Gastrocnemius medialis (tissue), 4 donors: ENCODE measurements around the gene CRTAC1. TPM values are rescaled to one million over a fixed set of nuclear protein-coding genes. Genes with fewer than 3 reads are reported as not detected.

Experiments
- ATAC-seq, 2 donors: fragments of 150-250 bp; one replicate each; pipeline ENCODE4 v1.9.1; 2016
- DNase-seq, 2 donors: peaks; one replicate each; pipeline ENCODE4 v3.0.0-alpha.2; 2019
- H3K27ac ChIP-seq, 4 donors: fragments of 200-600 bp; sonication (generic); 1 replicate in 1 of 4; 2 replicates in 3 of 4; pipeline ENCODE4 v1.5.1; 2016 to 2018; ENCODE audit warnings: mild to moderate bottlenecking in 2 of 4, moderate library complexity in 1 of 4
- H3K27me3 ChIP-seq, 3 donors: fragments of 200-600 bp; sonication (generic) in 2 of 3; 1 replicate in 1 of 3; 2 replicates in 2 of 3; pipeline versions ENCODE4 v1.5.1 to v1.6.0; 2016 to 2019; ENCODE audit warnings: mild to moderate bottlenecking in 1 of 3, moderate library complexity in 1 of 3
- H3K36me3 ChIP-seq, 2 donors: fragments of 200-600 bp; sonication (generic) in 1 of 2; one replicate each; pipeline ENCODE4 v1.5.1; 2017 to 2018
- H3K4me1 ChIP-seq, 2 donors: fragments of 200-600 bp; sonication (generic) in 1 of 2; one replicate each; pipeline ENCODE4 v1.5.1; 2016 to 2017; ENCODE audit warnings: mild to moderate bottlenecking in 2 of 2
- H3K4me3 ChIP-seq, 4 donors: fragments of 200-600 bp; sonication (generic) in 3 of 4; 1 replicate in 1 of 4; 2 replicates in 3 of 4; pipeline ENCODE4 v1.5.1; 2016 to 2019; ENCODE audit warnings: mild to moderate bottlenecking in 2 of 4
- H3K9me3 ChIP-seq, 3 donors: fragments of 200-600 bp; sonication (generic) in 2 of 3; 1 replicate in 1 of 3; 2 replicates in 2 of 3; pipeline ENCODE4 v1.5.1; 2016 to 2019
- CTCF ChIP-seq, 5 experiments: fragments of 450-650 bp in 3 of 5; fragments of 200-600 bp in 2 of 5; sonication (generic) in 2 of 5; IDR thresholded peaks in 4 of 5; conservative IDR thresholded peaks in 1 of 5; 1 replicate in 4 of 5; 2 replicates in 1 of 5; pipeline ENCODE4 v1.5.1; 2016 to 2019; ENCODE audit warnings: antibody characterized with exemption in 5 of 5, mild to moderate bottlenecking in 3 of 5, moderate library complexity in 3 of 5
- POLR2A ChIP-seq, 2 donors: fragments of 450-650 bp; IDR thresholded peaks; one replicate each; pipeline ENCODE4 v1.6.1; 2017; ENCODE audit warnings: antibody characterized with exemption in 2 of 2, mild to moderate bottlenecking in 2 of 2, moderate library complexity in 2 of 2
- in situ Hi-C, 4 donors: fragments of 200-750 bp; cut with MboI; loops; one replicate each; pipeline versions ENCODE4 v1.15.0 to v1.8.0; 2017; ENCODE audit warnings: low sequenced_read_pairs in 4 of 4
- intact Hi-C: fragments of 100-400 bp; cut with DNase I; formaldehyde crosslinking; loops from one replicate; pipeline ENCODE4 v1.15.1; 2023; ENCODE audit warnings: low total_unique reads
- total RNA-seq, 4 donors: library from RNA; depleted of rRNA; stranded (reverse); fragments of >200 nt; gene quantifications; one replicate each; pipeline versions ENCODE4 v1.1.0 to v1.2.3, GENCODE V29; 2016

CRTAC1 gene
- total RNA-seq, result 1 to 10 TPM in 1 of 4 donors, under 1 TPM in 2, not detected in 1; 0.16 to 3.9 (median 0.56) TPM

GRCh38 chr10:98030093-98030821 is at the start of gene CRTAC1:
TSS of gene CRTAC1 (minus strand) at chr10:98030621. CDS start at chr10:98030472, 149 bp downstream.
- Histone ChIP-seq H3K36me3 (no peaks in the 10 kb centered on the region), H3K27ac (no peak within 1 kb of the TSS), H3K27me3 (peaks cover 41 to 47% (median 45%) of the 10 kb centered on the region in 3 donors), H3K4me1 (peaks cover 5 to 9% of the 10 kb centered on the region in 2 donors), H3K4me3 (peak within 1 kb of the TSS; percentile 43 to 50 (median 49)), H3K9me3 (no peaks in the 10 kb centered on the region)
- intact Hi-C loops (no loop called here), in situ Hi-C loops (loop anchor here in 2 of 4 donors (25.0 kb wide), 2 partner anchors 243 to 268 kb away; partner anchors contain the start of gene SFRP5 (in 1 of the 2))
- DNase-seq (peak in 1 of 2 donors; percentile 16), ATAC-seq (peak; percentile 31 to 45)
- TF ChIP-seq POLR2A (IDR thresholded peaks at IDR 0.05), result peak; percentile 39 to 72
- TF ChIP-seq CTCF (IDR thresholded peaks at IDR 0.05 in 4 of 5, conservative IDR thresholded peaks at IDR 0.05 in 1 of 5), result no peak

GRCh38 chr10:98078774-98079173 is 48.4 kb upstream of the CRTAC1 start:
- Histone ChIP-seq H3K4me3 (no peak overlapping the region), H3K9me3 (no peaks in the 10 kb centered on the region), H3K36me3 (no peaks in the 10 kb centered on the region), H3K27me3 (no peaks in the 10 kb centered on the region), H3K4me1 (no peaks in the 10 kb centered on the region), H3K27ac (no peak overlapping the region)
- in situ Hi-C loops (no loop called here), intact Hi-C loops (no loop called here)
- DNase-seq (no peak), ATAC-seq (no peak)
- no peak for TF ChIP-seq POLR2A (IDR thresholded peaks at IDR 0.05)
- no peak for TF ChIP-seq CTCF (IDR thresholded peaks at IDR 0.05 in 4 of 5, conservative IDR thresholded peaks at IDR 0.05 in 1 of 5)

GRCh38 chr10:98077223-98077622 is 46.8 kb upstream of the CRTAC1 start:
- H3K9me3 ChIP-seq, result no peaks in the 10 kb centered on the region
- H3K36me3 ChIP-seq, result no peaks in the 10 kb centered on the region
- ATAC-seq, result no peak
- H3K27me3 ChIP-seq, result peaks cover 0 to 4% (median 2%) of the 10 kb centered on the region in 3 donors
- H3K4me3 ChIP-seq, result no peak overlapping the region
- in situ Hi-C loops, result no loop called here
- H3K27ac ChIP-seq, result no peak overlapping the region
- intact Hi-C loops, result no loop called here
- H3K4me1 ChIP-seq, result no peaks in the 10 kb centered on the region
- TF ChIP-seq POLR2A (IDR thresholded peaks at IDR 0.05), result no peak
- no peak for TF ChIP-seq CTCF (IDR thresholded peaks at IDR 0.05 in 4 of 5, conservative IDR thresholded peaks at IDR 0.05 in 1 of 5)
- no peak for DNase-seq

- no peak overlapping the region for H3K4me3 ChIP-seq
- DNase-seq (no peak), ATAC-seq (no peak)
- H3K27me3 ChIP-seq, result peaks cover 0 to 4% (median 2%) of the 10 kb centered on the region in 3 donors
- intact Hi-C loops (no loop called here), in situ Hi-C loops (no loop called here)
- H3K9me3 ChIP-seq, result no peaks in the 10 kb centered on the region
- no peak for TF ChIP-seq POLR2A (IDR thresholded peaks at IDR 0.05)
- no peak for TF ChIP-seq CTCF (IDR thresholded peaks at IDR 0.05 in 4 of 5, conservative IDR thresholded peaks at IDR 0.05 in 1 of 5)
- no peaks in the 10 kb centered on the region for H3K36me3 ChIP-seq
- no peak overlapping the region for H3K27ac ChIP-seq
- no peaks in the 10 kb centered on the region for H3K4me1 ChIP-seq
These were observed 45.7 kb upstream of the CRTAC1 start for GRCh38 chr10:98076086-98076485.
